Naive thymus-derived CD4-positive, alpha-beta T cell (primary cell): ENCODE results near the gene LYST. TPM values are rescaled to one million over a fixed set of nuclear protein-coding genes. Genes with fewer than 3 reads are reported as not detected.

ENCODE experiments used
- ATAC-seq: fragments of 150-1000 bp; cut with Tn5 transposase; 2 replicates; pipeline ENCODE4 v1.10.0; 2021; ENCODE audit warnings: mild to moderate bottlenecking, moderate library complexity
- CTCF ChIA-PET: fragments of 350-600 bp; sonication (Branson Sonifier 250); formaldehyde crosslinking; loops from one replicate; lab custom pipeline; 2021; ENCODE audit warnings: antibody characterized with exemption; lab: Charles Lee
- POLR2A ChIA-PET: fragments of 350-600 bp; sonication (Branson Sonifier 250); formaldehyde crosslinking; loops from one replicate; lab custom pipeline; 2021; ENCODE audit warnings: antibody characterized with exemption, inconsistent platforms; lab: Charles Lee
- DNase-seq, 9 donors: peaks; one replicate each; pipeline versions ENCODE4 v3.0.0 to v3.0.0-alpha.2; 2020 to 2022; ENCODE audit warnings: mixed read lengths in 1 of 9
- H3K27ac ChIP-seq: one replicate; pipeline ENCODE4 v1.7.0; 2013; ENCODE audit warnings: mild to moderate bottlenecking, low read depth, low read length, moderate library complexity
- H3K27me3 ChIP-seq, 2 donors: one replicate each; pipeline ENCODE4 v1.7.0; 2013; ENCODE audit warnings: low read length in 2 of 2, mild to moderate bottlenecking in 2 of 2, moderate library complexity in 2 of 2; ENCODE audit not compliant: control insufficient read depth in 2 of 2, insufficient read depth in 2 of 2
- H3K36me3 ChIP-seq, 3 experiments: 1 replicate in 2 of 3; 2 replicates in 1 of 3; pipeline ENCODE4 v1.7.0; 2013; ENCODE audit warnings: low read length in 3 of 3, mild to moderate bottlenecking in 3 of 3, moderate library complexity in 1 of 3; ENCODE audit not compliant: insufficient read depth in 3 of 3, control insufficient read depth in 2 of 3
- H3K4me1 ChIP-seq, 2 donors: one replicate each; pipeline ENCODE4 v1.7.0; 2013; ENCODE audit warnings: low read length in 2 of 2, mild to moderate bottlenecking in 2 of 2, moderate library complexity in 1 of 2; ENCODE audit not compliant: control insufficient read depth in 2 of 2, insufficient read depth in 2 of 2
- H3K4me3 ChIP-seq: 2 replicates; pipeline ENCODE4 v1.7.0; 2013; ENCODE audit warnings: mild to moderate bottlenecking, low read length
- H3K9me3 ChIP-seq, 3 experiments: 1 replicate in 2 of 3; 2 replicates in 1 of 3; pipeline ENCODE4 v1.7.0; 2013; ENCODE audit warnings: low read length in 3 of 3; ENCODE audit not compliant: control insufficient read depth in 2 of 3
- H3K27ac Mint-ChIP-seq, 9 donors: one replicate each; pipeline ENCODE4 v1.8.0; 2020 to 2022; ENCODE audit warnings: mixed read lengths in 9 of 9, mild to moderate bottlenecking in 8 of 9, moderate library complexity in 5 of 9, inconsistent platforms in 2 of 9
- H3K27me3 Mint-ChIP-seq, 5 donors: one replicate each; pipeline ENCODE4 v1.8.0; 2021 to 2022; ENCODE audit warnings: mixed read lengths in 5 of 5, mild to moderate bottlenecking in 1 of 5
- H3K36me3 Mint-ChIP-seq, 5 donors: one replicate each; pipeline ENCODE4 v1.8.0; 2020 to 2022; ENCODE audit warnings: mixed read lengths in 5 of 5, mild to moderate bottlenecking in 3 of 5, inconsistent platforms in 1 of 5
- H3K4me1 Mint-ChIP-seq, 7 donors: one replicate each; pipeline ENCODE4 v1.8.0; 2020 to 2022; ENCODE audit warnings: mixed read lengths in 7 of 7, mild to moderate bottlenecking in 3 of 7, inconsistent platforms in 1 of 7
- H3K4me3 Mint-ChIP-seq, 10 donors: one replicate each; pipeline ENCODE4 v1.8.0; 2020 to 2022; ENCODE audit warnings: mild to moderate bottlenecking in 10 of 10, mixed read lengths in 10 of 10, moderate library complexity in 6 of 10, inconsistent platforms in 2 of 10
- H3K9me3 Mint-ChIP-seq, 11 donors: one replicate each; pipeline ENCODE4 v1.8.0; 2020 to 2022; ENCODE audit warnings: mixed read lengths in 11 of 11, mild to moderate bottlenecking in 4 of 11, inconsistent platforms in 1 of 11, moderate library complexity in 1 of 11
- intact Hi-C, 2 donors: fragments of 100-400 bp; cut with micrococcal nuclease; formaldehyde crosslinking; loops; one replicate each; pipeline ENCODE4 v1.15.1; 2023
- polyA plus RNA-seq, 2 donors: library from polyadenylated mRNA; unstranded; fragments of 300-500 nt; fragmentation: Illumina TruSeq; gene quantifications; one replicate each; pipeline ENCODE4 v1.2.3, GENCODE V29; 2021
- total RNA-seq, 6 experiments: library from RNA in 5 of 6; stranded (reverse) in 5 of 6; gene quantifications; 1 replicate in 5 of 6; 2 replicates in 1 of 6; pipeline ENCODE4 v1.2.3 and lab custom pipeline; 2021 to 2026

The LYST gene
- total and polyA plus RNA-seq, 7 experiments from 2014 or later = 5.7 to 98.1 (median 27.8) TPM

- Mint-ChIP-seq H3K9me3 (peaks cover 0 to 36% (median 21%) of the 10 kb centered on the region in 11 donors), H3K27ac (no peak overlapping the region), H3K4me1 (peaks cover 11 to 22% (median 15%) of the 10 kb centered on the region in 7 donors), H3K27me3 (peaks cover 68 to 77% (median 73%) of the 10 kb centered on the region in 5 donors), H3K36me3 (peaks cover 3 to 21% (median 14%) of the 10 kb centered on the region in 5 donors), H3K4me3 (peak overlapping the region; percentile 56 to 84 (median 73))
- Histone ChIP-seq H3K4me3 (no peak overlapping the region), H3K4me1 (peaks cover 0 to 4% of the 10 kb centered on the region in 2 donors), H3K27me3 (peaks cover 0 to 8% of the 10 kb centered on the region in 2 donors), H3K27ac (no peak overlapping the region), H3K36me3 (no peaks in the 10 kb centered on the region), H3K9me3 (no peaks in the 10 kb centered on the region)
- no peak for ATAC-seq
- ChIA-PET CTCF (no interaction called here), POLR2A (interaction anchor here (1.2 kb wide), 1 partner anchor 10 kb away, joined by 3 read pairs; no protein-coding TSS in a partner anchor)
- DNase-seq = no peak
- intact Hi-C loops = no loop called here
Observed at GRCh38 chr1:235651170-235651806, 215.4 kb downstream of the LYST start.

- H3K9me3 ChIP-seq = no peaks in the 10 kb centered on the region
- peak in 1 of 9 donors; percentile 41 for DNase-seq
- H3K27me3 ChIP-seq = peaks cover 0 to 8% of the 10 kb centered on the region in 2 donors
- peaks cover 0 to 17% (median 14%) of the 10 kb centered on the region in 5 donors for H3K36me3 Mint-ChIP-seq
- H3K4me1 ChIP-seq = peaks cover 0 to 4% of the 10 kb centered on the region in 2 donors
- H3K36me3 ChIP-seq = no peaks in the 10 kb centered on the region
- peak overlapping the region; percentile 56 to 84 (median 73) for H3K4me3 Mint-ChIP-seq
- H3K27me3 Mint-ChIP-seq = peaks cover 72 to 76% (median 76%) of the 10 kb centered on the region in 5 donors
- no peak overlapping the region for H3K27ac Mint-ChIP-seq
- H3K27ac ChIP-seq = no peak overlapping the region
- H3K4me3 ChIP-seq = no peak overlapping the region
- ChIA-PET POLR2A (no interaction called here), CTCF (no interaction called here)
- peaks cover 0 to 34% (median 21%) of the 10 kb centered on the region in 11 donors for H3K9me3 Mint-ChIP-seq
- no peak for ATAC-seq
- intact Hi-C loops = loop anchor here in 1 of 2 donors (1.0 kb wide), 1 partner anchor 8 kb away; no protein-coding TSS in a partner anchor
- H3K4me1 Mint-ChIP-seq = peaks cover 11 to 26% (median 15%) of the 10 kb centered on the region in 7 donors
Observed at GRCh38 chr1:235650341-235651169, 216.2 kb downstream of the LYST start.

- Mint-ChIP-seq H3K9me3 (peaks cover 0 to 25% (median 15%) of the 10 kb centered on the region in 11 donors), H3K27ac (peak within 1 kb of the TSS in 3 of 9 donors; percentile 40 to 84 (median 73)), H3K27me3 (peaks cover 66 to 75% (median 72%) of the 10 kb centered on the region in 5 donors), H3K4me3 (peak within 1 kb of the TSS; percentile 58 to 90 (median 84)), H3K4me1 (peaks cover 11 to 27% (median 15%) of the 10 kb centered on the region in 7 donors), H3K36me3 (peaks cover 0 to 17% (median 7%) of the 10 kb centered on the region in 5 donors)
- ATAC-seq (peak; percentile 47), DNase-seq (peak in 5 of 9 donors; percentile 12 to 69 (median 16))
- Histone ChIP-seq H3K27ac (no peak within 1 kb of the TSS), H3K4me3 (peak within 1 kb of the TSS; percentile 50), H3K4me1 (peaks cover 0 to 4% of the 10 kb centered on the region in 2 donors), H3K9me3 (no peaks in the 10 kb centered on the region), H3K36me3 (no peaks in the 10 kb centered on the region), H3K27me3 (peaks cover 0 to 8% of the 10 kb centered on the region in 2 donors)
- POLR2A ChIA-PET = no interaction called here
- CTCF ChIA-PET = no interaction called here
- intact Hi-C loops = loop anchor here in 1 of 2 donors (1.0 to 10.0 kb wide), 3 partner anchors 7 to 925 kb away; no protein-coding TSS in a partner anchor
Observed at GRCh38 chr1:235649368-235650163, 217.1 kb downstream of the LYST start, which contains the start of gene GNG4. TSS of gene GNG4 (minus strand) at chr1:235649784. CDS start at chr1:235583838, 65,946 bp downstream.

GRCh38 chr1:235648954-235649367 is 217.7 kb downstream of the LYST start:
- ChIA-PET CTCF (no interaction called here), POLR2A (no interaction called here)
- Histone ChIP-seq H3K27me3 (peaks cover 0 to 8% of the 10 kb centered on the region in 2 donors), H3K9me3 (no peaks in the 10 kb centered on the region), H3K4me3 (peak overlapping the region; percentile 50), H3K36me3 (no peaks in the 10 kb centered on the region), H3K27ac (no peak overlapping the region), H3K4me1 (peaks cover 0 to 4% of the 10 kb centered on the region in 2 donors)
- Mint-ChIP-seq H3K27me3 (peaks cover 60 to 74% (median 68%) of the 10 kb centered on the region in 5 donors), H3K4me1 (peaks cover 11 to 33% (median 15%) of the 10 kb centered on the region in 7 donors), H3K4me3 (peak overlapping the region; percentile 58 to 90 (median 84)), H3K27ac (peak overlapping the region in 3 of 9 donors; percentile 40 to 84 (median 73)), H3K36me3 (peaks cover 0 to 15% (median 2%) of the 10 kb centered on the region in 5 donors), H3K9me3 (peaks cover 0 to 19% (median 11%) of the 10 kb centered on the region in 11 donors)
- DNase-seq = peak; percentile 18 to 70 (median 47)
- ATAC-seq = peak; percentile 84
- intact Hi-C loops = loop anchor here in 1 of 2 donors (10.0 kb wide), 2 partner anchors 634 to 924 kb away; no protein-coding TSS in a partner anchor

- Histone ChIP-seq H3K27ac (no peak overlapping the region), H3K9me3 (no peaks in the 10 kb centered on the region), H3K36me3 (no peaks in the 10 kb centered on the region), H3K4me1 (peaks cover 0 to 4% of the 10 kb centered on the region in 2 donors), H3K4me3 (no peak overlapping the region), H3K27me3 (peaks cover 0 to 8% of the 10 kb centered on the region in 2 donors)
- peaks cover 0 to 15% (median 9%) of the 10 kb centered on the region in 11 donors for H3K9me3 Mint-ChIP-seq
- intact Hi-C loops = loop anchor here in 1 of 2 donors (10.0 kb wide), 2 partner anchors 634 to 924 kb away; no protein-coding TSS in a partner anchor
- ChIA-PET CTCF (no interaction called here), POLR2A (no interaction called here)
- H3K27ac Mint-ChIP-seq = peak overlapping the region in 3 of 9 donors; percentile 40 to 84 (median 73)
- H3K4me1 Mint-ChIP-seq = peaks cover 12 to 38% (median 16%) of the 10 kb centered on the region in 7 donors
- peaks cover 0 to 13% (median 0%) of the 10 kb centered on the region in 5 donors for H3K36me3 Mint-ChIP-seq
- ATAC-seq = no peak
- H3K27me3 Mint-ChIP-seq = peaks cover 57 to 73% (median 66%) of the 10 kb centered on the region in 5 donors
- no peak for DNase-seq
- H3K4me3 Mint-ChIP-seq = peak overlapping the region; percentile 58 to 90 (median 84)
Observed at GRCh38 chr1:235648407-235648907, 218.2 kb downstream of the LYST start.
